ENCODE results near the gene GGT7. TPM values are rescaled to one million over a fixed set of nuclear protein-coding genes. Genes with fewer than 3 reads are reported as not detected.

Gene GGT7, protein sequence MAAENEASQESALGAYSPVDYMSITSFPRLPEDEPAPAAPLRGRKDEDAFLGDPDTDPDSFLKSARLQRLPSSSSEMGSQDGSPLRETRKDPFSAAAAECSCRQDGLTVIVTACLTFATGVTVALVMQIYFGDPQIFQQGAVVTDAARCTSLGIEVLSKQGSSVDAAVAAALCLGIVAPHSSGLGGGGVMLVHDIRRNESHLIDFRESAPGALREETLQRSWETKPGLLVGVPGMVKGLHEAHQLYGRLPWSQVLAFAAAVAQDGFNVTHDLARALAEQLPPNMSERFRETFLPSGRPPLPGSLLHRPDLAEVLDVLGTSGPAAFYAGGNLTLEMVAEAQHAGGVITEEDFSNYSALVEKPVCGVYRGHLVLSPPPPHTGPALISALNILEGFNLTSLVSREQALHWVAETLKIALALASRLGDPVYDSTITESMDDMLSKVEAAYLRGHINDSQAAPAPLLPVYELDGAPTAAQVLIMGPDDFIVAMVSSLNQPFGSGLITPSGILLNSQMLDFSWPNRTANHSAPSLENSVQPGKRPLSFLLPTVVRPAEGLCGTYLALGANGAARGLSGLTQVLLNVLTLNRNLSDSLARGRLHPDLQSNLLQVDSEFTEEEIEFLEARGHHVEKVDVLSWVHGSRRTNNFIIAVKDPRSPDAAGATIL
- total RNA-seq (2021) (6.5 and 9.4 TPM in 2 replicates), Bru-seq, nascent RNA (percentile 37 among the genes with signal in this experiment), BruChase-seq, experiment 1, labeled RNA remaining after a 2-hour chase (percentile 44 among the genes with signal in this experiment), BruChase-seq, experiment 2, labeled RNA remaining after a 6-hour chase (percentile 42 among the genes with signal in this experiment)
- long read RNA-seq, partial matches to known transcripts: 4 of 5 reads
- long read RNA-seq, other reads (novel, unspliced or antisense): 1 of 5 reads

DNA sequence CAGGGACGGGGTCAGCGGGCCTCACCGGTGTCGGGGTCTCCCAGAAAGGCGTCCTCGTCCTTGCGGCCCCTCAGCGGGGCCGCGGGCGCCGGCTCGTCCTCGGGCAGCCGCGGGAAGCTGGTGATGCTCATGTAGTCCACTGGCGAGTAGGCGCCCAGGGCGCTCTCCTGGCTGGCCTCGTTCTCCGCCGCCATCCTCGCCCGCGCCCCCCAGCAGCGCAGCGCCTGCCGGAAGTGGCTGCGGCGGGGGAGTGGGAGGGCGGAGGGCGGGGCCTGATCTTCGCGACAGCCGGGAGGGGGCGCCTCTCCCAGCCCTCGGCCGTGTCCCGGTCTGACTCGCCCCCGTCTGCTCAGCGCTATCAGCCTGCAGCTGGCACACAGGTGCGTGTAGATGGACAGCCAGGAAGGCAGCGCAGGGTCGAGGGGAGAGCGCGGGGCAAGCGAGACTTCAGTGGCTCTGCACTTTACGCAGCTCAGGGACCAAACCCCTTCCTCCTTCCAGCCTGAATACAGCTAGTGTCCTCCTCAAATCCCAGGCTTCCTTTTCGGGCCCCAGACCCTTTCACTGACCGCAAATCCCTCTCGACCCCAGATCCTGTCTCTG is at the start of gene GGT7:
Gene GGT7, minus strand, starts transcription at position 235 of the 603 bp plus-strand sequence. Its CDS starts 41 bp downstream, at position 194.
- ChIA-PET POLR2A (ENCODE audit: unreplicated experiment) (no interaction called here), CTCF (interaction anchor here (0.6 to 1.3 kb wide), 4 partner anchors 30 to 128 kb away, joined by 3 to 14 read pairs (median 3); partner anchors contain the start of genes GSS and MYH7B)
- peak in 1 of 2 experiments; percentile 79 for DNase-seq
- peaks cover 5% of the 10 kb centered on the region; the same call in 1 of the 2 replicates for H3F3A ChIP-seq (ENCODE audit: insufficient read depth, low read depth)
- TF ChIP-seq, protein P1, sequence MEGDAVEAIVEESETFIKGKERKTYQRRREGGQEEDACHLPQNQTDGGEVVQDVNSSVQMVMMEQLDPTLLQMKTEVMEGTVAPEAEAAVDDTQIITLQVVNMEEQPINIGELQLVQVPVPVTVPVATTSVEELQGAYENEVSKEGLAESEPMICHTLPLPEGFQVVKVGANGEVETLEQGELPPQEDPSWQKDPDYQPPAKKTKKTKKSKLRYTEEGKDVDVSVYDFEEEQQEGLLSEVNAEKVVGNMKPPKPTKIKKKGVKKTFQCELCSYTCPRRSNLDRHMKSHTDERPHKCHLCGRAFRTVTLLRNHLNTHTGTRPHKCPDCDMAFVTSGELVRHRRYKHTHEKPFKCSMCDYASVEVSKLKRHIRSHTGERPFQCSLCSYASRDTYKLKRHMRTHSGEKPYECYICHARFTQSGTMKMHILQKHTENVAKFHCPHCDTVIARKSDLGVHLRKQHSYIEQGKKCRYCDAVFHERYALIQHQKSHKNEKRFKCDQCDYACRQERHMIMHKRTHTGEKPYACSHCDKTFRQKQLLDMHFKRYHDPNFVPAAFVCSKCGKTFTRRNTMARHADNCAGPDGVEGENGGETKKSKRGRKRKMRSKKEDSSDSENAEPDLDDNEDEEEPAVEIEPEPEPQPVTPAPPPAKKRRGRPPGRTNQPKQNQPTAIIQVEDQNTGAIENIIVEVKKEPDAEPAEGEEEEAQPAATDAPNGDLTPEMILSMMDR (conservative IDR thresholded peaks at IDR 0.05): no peak
- TF ChIP-seq EZH2 (IDR thresholded peaks at IDR 0.05; ENCODE audit: low read depth): no peak
- no peaks in the 10 kb centered on the region for H3K9me2 ChIP-seq (ENCODE audit: insufficient read depth)
- H3K27me3 ChIP-seq (ENCODE audit: insufficient read depth, low read depth): no peaks in the 10 kb centered on the region
- no peak within 1 kb of the TSS for H2AFZ ChIP-seq
- H3K79me2 ChIP-seq (ENCODE audit: low read depth): peaks cover 11% of the 10 kb centered on the region
- no peaks in the 10 kb centered on the region for H3K9me3 ChIP-seq (ENCODE audit: insufficient read depth, low read depth)
- peaks cover 18% of the 10 kb centered on the region for H3K4me1 ChIP-seq (replicated peaks; ENCODE audit: insufficient read depth)
- BruUV-seq (replicated peaks): no TSS peak
- no peak within 1 kb of the TSS for H3K4me3 ChIP-seq
- intact Hi-C loops (cut with micrococcal nuclease; ENCODE audit: unreplicated experiment): loop anchor here (5.0 to 10.0 kb wide), 2 partner anchors 40 to 112 kb away; no protein-coding TSS in a partner anchor
- no peaks in the 10 kb centered on the region for H4K20me1 ChIP-seq (ENCODE audit: insufficient read depth)
- H3K36me3 ChIP-seq (ENCODE audit: low read depth): no peaks in the 10 kb centered on the region
- no peak within 1 kb of the TSS for H3K4me2 ChIP-seq
- H3K27ac ChIP-seq: no peak within 1 kb of the TSS

DNA sequence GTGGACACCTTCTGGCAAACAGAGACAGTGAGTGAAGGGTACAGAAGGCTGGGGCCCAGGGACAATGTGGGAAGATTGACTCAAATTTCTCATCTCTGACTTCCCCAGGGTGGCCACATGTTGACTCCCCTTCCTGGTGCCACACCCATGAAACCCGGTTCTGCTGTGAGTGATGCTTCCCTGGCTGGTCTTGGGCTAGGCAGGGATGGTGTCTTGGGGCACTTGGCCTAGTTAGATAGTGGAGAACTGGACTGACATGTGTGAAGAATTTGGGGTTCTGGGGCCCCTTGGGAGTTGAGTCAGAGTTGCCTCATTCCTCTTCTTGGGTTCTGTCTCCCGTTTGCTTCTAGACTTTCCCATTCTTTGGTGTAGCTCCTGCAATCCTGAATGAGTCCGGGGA is 48.8 kb upstream of the GGT7 start:
- CTCF ChIA-PET: no interaction called here
- TF ChIP-seq, protein P1 (conservative IDR thresholded peaks at IDR 0.05): no peak
- no peak for TF ChIP-seq EZH2 (IDR thresholded peaks at IDR 0.05; ENCODE audit: low read depth)
- Histone ChIP-seq H4K20me1 (ENCODE audit: insufficient read depth) (no peaks in the 10 kb centered on the region), H3K27ac (peak overlapping the region; percentile 89), H3K27me3 (ENCODE audit: insufficient read depth, low read depth) (no peaks in the 10 kb centered on the region), H3K4me3 (no peak overlapping the region), H3K9me2 (ENCODE audit: insufficient read depth) (no peaks in the 10 kb centered on the region), H3K4me2 (peak overlapping the region; percentile 64), H3K36me3 (ENCODE audit: low read depth) (peaks cover 79% of the 10 kb centered on the region), H2AFZ (no peak overlapping the region), H3F3A (ENCODE audit: insufficient read depth, low read depth) (peaks cover 61% of the 10 kb centered on the region), H3K9me3 (ENCODE audit: insufficient read depth, low read depth) (0 out of 2 replicates have a peak, but pooled peaks cover 4% of the 10 kb centered on the region), H3K4me1 (replicated peaks; ENCODE audit: insufficient read depth) (peaks cover 72% of the 10 kb centered on the region), H3K79me2 (ENCODE audit: low read depth) (0 out of 2 replicates have a peak, but pooled peaks cover 4% of the 10 kb centered on the region)
- no TSS peak for BruUV-seq (replicated peaks)
- intact Hi-C loops (cut with micrococcal nuclease; ENCODE audit: unreplicated experiment): no loop called here
- DNase-seq: peak in 1 of 2 experiments; percentile 42
- POLR2A ChIA-PET (ENCODE audit: unreplicated experiment): no interaction called here

DNA sequence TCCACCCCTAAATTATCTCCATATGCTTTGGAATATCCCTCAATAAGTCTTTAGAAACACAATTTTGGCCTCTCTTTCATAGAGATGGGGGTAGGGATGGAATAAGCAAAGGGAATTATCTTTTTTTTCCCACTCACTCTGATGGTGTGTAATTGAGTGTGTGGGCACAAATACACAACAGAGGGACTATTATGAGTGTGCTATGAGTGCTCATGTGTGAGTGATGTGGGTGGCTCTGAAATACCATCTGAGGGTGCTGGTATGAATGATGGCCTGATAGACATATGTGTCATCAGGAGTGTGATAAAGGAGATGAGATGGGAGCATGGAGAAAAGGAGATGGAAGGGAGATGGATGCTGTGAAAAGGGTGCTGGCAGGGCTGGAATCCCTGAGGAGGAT is 47.4 kb upstream of the GGT7 start:
- Histone ChIP-seq H3F3A (ENCODE audit: insufficient read depth, low read depth) (peaks cover 73% of the 10 kb centered on the region), H3K27me3 (ENCODE audit: insufficient read depth, low read depth) (no peaks in the 10 kb centered on the region), H3K9me2 (ENCODE audit: insufficient read depth) (no peaks in the 10 kb centered on the region), H3K79me2 (ENCODE audit: low read depth) (0 out of 2 replicates have a peak, but pooled peaks cover 4% of the 10 kb centered on the region), H3K4me2 (no peak overlapping the region), H2AFZ (no peak overlapping the region), H3K27ac (no peak overlapping the region; the same call in 1 of the 2 replicates), H3K4me1 (replicated peaks; ENCODE audit: insufficient read depth) (peaks cover 70% of the 10 kb centered on the region), H3K9me3 (ENCODE audit: insufficient read depth, low read depth) (0 out of 2 replicates have a peak, but pooled peaks cover 4% of the 10 kb centered on the region), H3K4me3 (no peak overlapping the region), H4K20me1 (ENCODE audit: insufficient read depth) (no peaks in the 10 kb centered on the region), H3K36me3 (ENCODE audit: low read depth) (peaks cover 73% of the 10 kb centered on the region)
- CTCF ChIA-PET: no interaction called here
- no peak for DNase-seq
- intact Hi-C loops (cut with micrococcal nuclease; ENCODE audit: unreplicated experiment): no loop called here
- POLR2A ChIA-PET (ENCODE audit: unreplicated experiment): no interaction called here
- TF ChIP-seq EZH2 (IDR thresholded peaks at IDR 0.05; ENCODE audit: low read depth): no peak
- TF ChIP-seq, protein P1 (conservative IDR thresholded peaks at IDR 0.05): no peak
- no TSS peak for BruUV-seq (replicated peaks)
